Measurements from ENCODE around the gene BTN2A1.
"Not testable (repeated sequence)": the region's sequence is repeated elsewhere in the genome, so short reads cannot be mapped to it uniquely, and the experiment has no call there.

BTN2A1 gene

GRCh38 chr6:26497610-26498009 is 39.9 kb downstream of the BTN2A1 start:
- no peak for DNase-seq

- DNase-seq, result no peak
These were observed 42.3 kb downstream of the BTN2A1 start, which contains the start of gene BTN1A1 for GRCh38 chr6:26500102-26500501. TSS of gene BTN1A1 (plus strand) at chr6:26500303. CDS start at chr6:26501287, 984 bp downstream.

- DNase-seq, result peak; percentile 29 to 34
These were observed 43.8 kb downstream of the BTN2A1 start for GRCh38 chr6:26501482-26501986.

- DNase-seq, result no peak
These were observed 44.4 kb downstream of the BTN2A1 start for GRCh38 chr6:26502165-26502564.

GRCh38 chr6:26502626-26503025 is 44.9 kb downstream of the BTN2A1 start:
- no peak for DNase-seq

GRCh38 chr6:26507658-26508057 is 49.9 kb downstream of the BTN2A1 start:
- DNase-seq, result no peak

GRCh38 chr6:26511033-26511432 is 53.3 kb downstream of the BTN2A1 start:
- not testable (repeated sequence) for DNase-seq

GRCh38 chr6:26514984-26515383 is 57.2 kb downstream of the BTN2A1 start:
- DNase-seq, result no peak

- no peak for DNase-seq
These were observed 59.0 kb downstream of the BTN2A1 start for GRCh38 chr6:26516481-26517427.
